ENCODE measurements around the gene APBB1. TPM values are rescaled to one million over a fixed set of nuclear protein-coding genes. Genes with fewer than 3 reads are reported as not detected.

The APBB1 gene
- total RNA-seq: 48.4 and 60.6 TPM in 2 replicates

DNA sequence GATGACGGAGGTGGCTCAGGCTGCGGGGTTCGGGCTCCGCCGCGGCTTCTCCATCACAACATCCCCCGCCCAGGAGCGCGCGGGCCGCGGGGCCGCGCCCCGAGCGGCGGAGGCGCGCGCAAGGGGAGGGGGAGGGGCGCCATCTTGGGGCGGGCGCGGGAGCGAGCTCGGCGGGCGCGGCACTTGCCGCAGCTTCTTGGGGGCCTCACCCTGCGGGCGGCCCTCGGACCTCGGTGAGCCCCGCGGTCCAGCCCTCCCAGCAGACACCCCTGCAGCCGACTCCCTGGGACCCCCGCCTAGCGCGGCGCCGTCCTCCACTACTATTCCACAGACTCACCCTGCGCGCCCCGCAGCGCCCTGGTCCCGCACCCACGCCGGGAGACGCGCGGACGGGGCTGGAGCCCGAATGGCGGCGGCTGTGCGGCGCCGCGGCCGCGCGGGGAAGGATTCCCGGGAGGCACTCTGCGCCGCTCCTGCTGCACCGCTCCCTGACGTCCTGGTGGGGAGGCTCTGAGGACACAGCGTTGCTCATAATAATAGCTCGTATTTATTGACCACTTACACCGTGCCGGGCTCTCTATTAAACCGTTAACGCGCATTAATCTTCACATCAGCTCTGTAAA, at the start of gene APBB1:
TSS of gene APBB1 (minus strand) at position 86 of the 623 bp plus-strand sequence. CDS start 7,747 bp downstream, outside the sequence.

DNA sequence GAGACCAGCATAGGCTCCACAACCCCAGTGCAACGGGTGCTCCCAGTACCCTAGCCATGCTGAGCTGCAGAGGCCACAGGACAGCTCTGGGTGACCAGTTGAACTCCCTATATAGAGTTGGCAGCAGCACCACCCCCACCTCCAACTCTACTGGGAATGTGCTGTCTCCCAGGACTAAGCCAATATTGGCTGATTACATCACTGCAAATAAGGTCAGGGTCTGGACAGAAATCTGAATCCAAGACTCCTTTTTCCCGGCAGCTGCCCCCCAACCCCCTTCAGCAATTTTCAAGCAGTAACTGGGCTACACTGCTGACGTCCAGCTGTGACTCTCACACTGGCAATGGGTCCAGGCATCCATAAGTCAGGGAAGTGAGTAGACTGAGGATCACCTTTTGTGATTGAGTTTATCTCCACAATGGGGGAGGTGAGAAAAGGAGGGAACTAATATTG, 22.0 kb upstream of the APBB1 start, which contains the start of gene HPX:
TSS of gene HPX (minus strand) at position 82 of the 453 bp plus-strand sequence. CDS start at position 58, 24 bp downstream.

DNA sequence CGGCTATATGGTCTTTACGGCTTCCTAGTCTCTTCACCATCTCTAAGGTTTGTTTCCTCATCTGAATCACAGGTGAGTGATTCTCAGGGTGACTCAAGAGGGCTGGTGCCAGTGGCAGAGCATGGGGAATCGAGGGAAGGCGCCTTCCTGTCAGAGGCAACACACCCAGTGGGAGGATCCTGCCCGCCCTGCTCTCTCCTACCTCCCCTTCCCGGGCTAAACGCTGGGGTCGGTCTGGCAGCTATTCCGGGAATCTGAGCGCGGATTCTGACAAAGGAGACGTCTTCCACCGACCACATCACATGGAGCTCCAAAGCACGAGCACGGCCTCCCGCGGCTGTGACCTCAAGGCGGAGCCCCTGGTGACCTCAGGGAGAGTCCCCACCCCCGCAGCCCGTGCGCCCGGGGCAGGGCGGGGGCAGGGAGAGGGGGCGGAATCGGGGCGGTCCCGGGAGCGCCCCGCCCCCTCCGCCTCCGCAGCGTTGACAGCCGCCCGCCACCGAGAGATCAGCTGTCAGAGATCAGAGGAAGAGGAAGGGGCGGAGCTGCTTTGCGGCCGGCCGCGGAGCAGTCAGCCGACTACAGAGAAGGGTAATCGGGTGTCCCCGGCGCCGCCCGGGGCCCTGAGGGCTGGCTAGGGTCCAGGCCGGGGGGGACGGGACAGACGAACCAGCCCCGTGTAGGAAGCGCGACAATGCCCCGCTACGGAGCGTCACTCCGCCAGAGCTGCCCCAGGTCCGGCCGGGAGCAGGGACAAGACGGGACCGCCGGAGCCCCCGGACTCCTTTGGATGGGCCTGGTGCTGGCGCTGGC, 28.8 kb downstream of the APBB1 start, which contains the start of gene SMPD1:
TSS of gene SMPD1 (plus strand) at position 570 of the 813 bp plus-strand sequence. CDS start at position 695, 125 bp downstream.

Other genes with a start within 250 kb of the APBB1 start
- gene OR52B2, start 248.8 kb downstream of the APBB1 start, total RNA-seq: not detected in 2 replicates
- not detected in 2 replicates for gene OR52W1, start 219.9 kb downstream of the APBB1 start, total RNA-seq
- not detected in 2 replicates for gene C11orf42, start 213.5 kb downstream of the APBB1 start, total RNA-seq
- gene FHIP1B, start 184.5 kb downstream of the APBB1 start, total RNA-seq: 9.4 and 13.0 TPM in 2 replicates
- gene CNGA4, start 180.0 kb downstream of the APBB1 start, total RNA-seq: not detected in 2 replicates
- gene CCKBR, start 159.3 kb downstream of the APBB1 start, total RNA-seq: not detected in 2 replicates
- gene CAVIN3, start 98.6 kb downstream of the APBB1 start, total RNA-seq: 515 and 705 TPM in 2 replicates
- 78.9 and 106 TPM in 2 replicates for gene SMPD1, start 28.6 kb downstream of the APBB1 start, total RNA-seq
- not detected in 2 replicates for gene HPX, start 21.9 kb upstream of the APBB1 start, total RNA-seq
- gene TRIM3, start 54.8 kb upstream of the APBB1 start, total RNA-seq: 12.8 and 26.5 TPM in 2 replicates
- 87.0 and 106 TPM in 2 replicates for gene ARFIP2, start 62.2 kb upstream of the APBB1 start, total RNA-seq
- 53.2 and 55.1 TPM in 2 replicates for gene TIMM10B, start 62.4 kb upstream of the APBB1 start, total RNA-seq
- gene DNHD1, start 78.2 kb upstream of the APBB1 start, total RNA-seq: 0.86 and 3.0 TPM in 2 replicates
- 6.1 and 16.3 TPM in 2 replicates for gene RRP8, start 184.5 kb upstream of the APBB1 start, total RNA-seq
- gene ILK, start 184.7 kb upstream of the APBB1 start, total RNA-seq: 326 and 346 TPM in 2 replicates
- 65.6 and 79.6 TPM in 2 replicates for gene TAF10, start 193.1 kb upstream of the APBB1 start, total RNA-seq
- gene TPP1, start 200.3 kb upstream of the APBB1 start, total RNA-seq: 24.5 and 47.7 TPM in 2 replicates
- gene DCHS1, start 236.7 kb upstream of the APBB1 start, total RNA-seq: 11.8 and 12.8 TPM in 2 replicates

Data from myometrial cell (primary cell).